GM23338 (cell line): ENCODE measurements around the gene SNAPC1. TPM values are rescaled to one million over a fixed set of nuclear protein-coding genes. Genes with fewer than 3 reads are reported as not detected.
"Not testable (repeated sequence)": the region's sequence is repeated elsewhere in the genome, so short reads cannot be mapped to it uniquely, and the experiment has no call there.

Experiments used
- ATAC-seq: fragments of 200-7000 bp; cut with Tn5 transposase; 3 replicates; pipeline ENCODE4 v1.9.1; 2020
- DNase-seq: peaks from one replicate; pipeline ENCODE4 v3.0.0-alpha.2; 2015; ENCODE audit warnings: low spot score
- H2AFZ ChIP-seq: fragments of 200-600 bp; sonication (generic); 2 replicates; pipeline ENCODE4 v1.8.0; 2016; ENCODE audit warnings: antibody characterized with exemption, mild to moderate bottlenecking, moderate library complexity
- H3F3A ChIP-seq: fragments of 200-600 bp; sonication (generic); replicated peaks from 2 replicates; pipeline ENCODE4 v1.8.0; 2017; ENCODE audit warnings: antibody characterized with exemption, mixed run types, low read depth
- H3K27ac ChIP-seq: fragments of 200-600 bp; sonication (generic); 2 replicates; pipeline ENCODE4 v1.6.1; 2016; ENCODE audit warnings: low read depth
- H3K27me3 ChIP-seq: fragments of 200-600 bp; sonication (generic); 2 replicates; pipeline ENCODE4 v1.8.0; 2016; ENCODE audit warnings: mild to moderate bottlenecking, mixed run types, moderate library complexity; ENCODE audit not compliant: insufficient read depth
- H3K36me3 ChIP-seq: fragments of 200-600 bp; sonication (generic); 2 replicates; pipeline ENCODE4 v1.8.0; 2016; ENCODE audit warnings: mild to moderate bottlenecking; ENCODE audit not compliant: insufficient read depth
- H3K4me1 ChIP-seq: fragments of 200-600 bp; sonication (generic); 2 replicates; pipeline ENCODE4 v1.8.0; 2016; ENCODE audit warnings: mild to moderate bottlenecking, moderate library complexity; ENCODE audit not compliant: insufficient read depth
- H3K4me2 ChIP-seq: fragments of 200-600 bp; sonication (generic); 2 replicates; pipeline ENCODE4 v1.7.1; 2017; ENCODE audit warnings: mixed run types
- H3K4me3 ChIP-seq: fragments of 200-600 bp; sonication (generic); 2 replicates; pipeline ENCODE4 v1.6.1; 2016; ENCODE audit warnings: mixed run types
- H3K79me2 ChIP-seq: fragments of 200-600 bp; sonication (generic); replicated peaks from 2 replicates; pipeline ENCODE4 v1.8.0; 2017; ENCODE audit warnings: mild to moderate bottlenecking; ENCODE audit not compliant: insufficient read depth
- H3K9me2 ChIP-seq: fragments of 200-600 bp; sonication (generic); 2 replicates; pipeline ENCODE4 v1.8.0; 2017; ENCODE audit not compliant: insufficient read depth
- H4K20me1 ChIP-seq: fragments of 200-600 bp; sonication (generic); replicated peaks from 2 replicates; pipeline ENCODE4 v1.8.0; 2017; ENCODE audit warnings: mild to moderate bottlenecking; ENCODE audit not compliant: insufficient read depth
- H3K27ac Mint-ChIP-seq: 2 replicates; pipeline ENCODE4 v1.8.0; 2020; ENCODE audit warnings: inconsistent platforms, mild to moderate bottlenecking, moderate library complexity, mixed read lengths
- H3K27me3 Mint-ChIP-seq: 3 replicates; pipeline ENCODE4 v1.8.0; 2022; ENCODE audit warnings: low read depth, mild to moderate bottlenecking, moderate library complexity, mixed read lengths, inconsistent platforms; ENCODE audit not compliant: insufficient read depth, poor library complexity
- H3K36me3 Mint-ChIP-seq: 3 replicates; pipeline ENCODE4 v1.8.0; 2021; ENCODE audit warnings: low read depth, mild to moderate bottlenecking, inconsistent platforms, moderate library complexity, mixed read lengths
- H3K4me1 Mint-ChIP-seq: 3 replicates; pipeline ENCODE4 v1.8.0; 2020; ENCODE audit warnings: mild to moderate bottlenecking, inconsistent platforms, mixed read lengths
- H3K4me3 Mint-ChIP-seq: 3 replicates; pipeline ENCODE4 v1.8.0; 2021; ENCODE audit warnings: moderate library complexity, mild to moderate bottlenecking, inconsistent platforms, mixed read lengths
- H3K9me3 Mint-ChIP-seq: 3 replicates; pipeline ENCODE4 v1.8.0; 2020; ENCODE audit warnings: moderate library complexity, mild to moderate bottlenecking, inconsistent platforms, mixed read lengths
- CREB1 ChIP-seq: fragments of 250-450 bp; sonication (Bioruptor Pico); IDR thresholded peaks from 2 replicates; pipeline ENCODE4 v1.5.0; 2020; ENCODE audit warnings: low read depth, mild to moderate bottlenecking, moderate library complexity
- EZH2 ChIP-seq: fragments of 200-600 bp; sonication (generic); IDR thresholded peaks from one replicate; pipeline ENCODE4 v1.8.0; 2017; ENCODE audit warnings: antibody characterized with exemption, mild to moderate bottlenecking, low read depth; ENCODE audit not compliant: unreplicated experiment
- EZH2phosphoT487 ChIP-seq: fragments of 200-600 bp; sonication (generic); IDR thresholded peaks from one replicate; pipeline ENCODE4 v1.8.1; 2018; ENCODE audit warnings: antibody characterized with exemption; ENCODE audit not compliant: unreplicated experiment
- JUNB ChIP-seq: IDR thresholded peaks from one replicate; pipeline ENCODE4 v1.6.1; 2016; ENCODE audit warnings: antibody characterized with exemption; ENCODE audit not compliant: unreplicated experiment
- NANOG ChIP-seq: IDR thresholded peaks from 2 replicates; pipeline ENCODE4 v1.6.1; 2016; ENCODE audit warnings: antibody characterized with exemption, borderline replicate concordance
- POLR2AphosphoS5 ChIP-seq: IDR thresholded peaks from 2 replicates; pipeline ENCODE4 v1.6.1; 2016; ENCODE audit warnings: antibody characterized with exemption, low read depth
- STAT1 ChIP-seq: IDR thresholded peaks from one replicate; pipeline ENCODE4 v1.6.1; 2016; ENCODE audit warnings: antibody characterized with exemption; ENCODE audit not compliant: unreplicated experiment
- ZNF114 ChIP-seq: fragments of 250-450 bp; sonication (Bioruptor Pico); IDR thresholded peaks from 2 replicates; pipeline ENCODE4 v1.5.0; 2020; ENCODE audit warnings: mild to moderate bottlenecking, moderate library complexity
- ZNF331 ChIP-seq: fragments of 250-450 bp; sonication (Bioruptor Pico); IDR thresholded peaks from 2 replicates; pipeline ENCODE4 v1.5.0; 2020; ENCODE audit warnings: low read depth, mild to moderate bottlenecking, moderate library complexity
- ZNF462 ChIP-seq: fragments of 250-450 bp; sonication (Bioruptor Pico); IDR thresholded peaks from 2 replicates; pipeline ENCODE4 v1.5.0; 2020; ENCODE audit warnings: mild to moderate bottlenecking, moderate library complexity
- polyA plus RNA-seq: library from polyadenylated mRNA; unstranded; fragments of >200 nt; fragmentation: Nextera tagmentation; extraction: Ambion mirVana; gene quantifications from 2 replicates; pipeline ENCODE4 v1.2.1, GENCODE V29; 2016
- total RNA-seq: library from RNA; depleted of rRNA; stranded (reverse); fragments of >200 nt; shearing (Covaris generic); gene quantifications from 2 replicates; pipeline ENCODE4 v1.2.3, GENCODE V29; 2014
- TF ChIP-seq, protein P1 (sequence below): IDR thresholded peaks from 2 replicates; pipeline ENCODE4 v1.6.1; 2016; ENCODE audit warnings: antibody characterized with exemption

The SNAPC1 gene
- total and polyA plus RNA-seq, 2 experiments from 2014 or later = 14.8 to 33.4 TPM

- H3K27ac Mint-ChIP-seq = no peak overlapping the region
These were observed 18.0 kb upstream of the SNAPC1 start for GRCh38 chr14:61744238-61744637.

GRCh38 chr14:61746346-61746745 is 15.9 kb upstream of the SNAPC1 start:
- H3K27ac Mint-ChIP-seq, H3K4me1 ChIP-seq, H3K9me2 ChIP-seq, H2AFZ ChIP-seq, H3K27me3 ChIP-seq, H3K27me3 Mint-ChIP-seq, H4K20me1 ChIP-seq, H3K27ac ChIP-seq, DNase-seq, H3K4me3 ChIP-seq, H3K4me3 Mint-ChIP-seq, H3K9me3 Mint-ChIP-seq, ATAC-seq, H3F3A ChIP-seq, H3K4me2 ChIP-seq: not testable (repeated sequence)
- Histone ChIP-seq H3K79me2 (peaks cover 10% of the 10 kb centered on the region; the same call in 1 of the 2 replicates), H3K36me3 (peaks cover 56% of the 10 kb centered on the region)
- Mint-ChIP-seq H3K36me3 (peaks cover 66% of the 10 kb centered on the region), H3K4me1 (peaks cover 19% of the 10 kb centered on the region)

More at GRCh38 chr14:61744238-61744637, 18.0 kb upstream of the SNAPC1 start:
- H3K27ac ChIP-seq = no peak overlapping the region
- peaks cover 6% of the 10 kb centered on the region; the same call in 2 of the 3 replicates for H3K4me1 Mint-ChIP-seq
- H3K27me3 ChIP-seq = no peaks in the 10 kb centered on the region
- no peak overlapping the region for H3K4me3 Mint-ChIP-seq
- TF ChIP-seq, protein P1, sequence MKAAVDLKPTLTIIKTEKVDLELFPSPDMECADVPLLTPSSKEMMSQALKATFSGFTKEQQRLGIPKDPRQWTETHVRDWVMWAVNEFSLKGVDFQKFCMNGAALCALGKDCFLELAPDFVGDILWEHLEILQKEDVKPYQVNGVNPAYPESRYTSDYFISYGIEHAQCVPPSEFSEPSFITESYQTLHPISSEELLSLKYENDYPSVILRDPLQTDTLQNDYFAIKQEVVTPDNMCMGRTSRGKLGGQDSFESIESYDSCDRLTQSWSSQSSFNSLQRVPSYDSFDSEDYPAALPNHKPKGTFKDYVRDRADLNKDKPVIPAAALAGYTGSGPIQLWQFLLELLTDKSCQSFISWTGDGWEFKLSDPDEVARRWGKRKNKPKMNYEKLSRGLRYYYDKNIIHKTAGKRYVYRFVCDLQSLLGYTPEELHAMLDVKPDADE = no peak
- TF ChIP-seq JUNB = no peak
- TF ChIP-seq NANOG = no peak
- TF ChIP-seq ZNF331 (CRISPR knock-in tag) = no peak
- TF ChIP-seq STAT1 = no peak
- TF ChIP-seq POLR2AphosphoS5 = no peak
- TF ChIP-seq EZH2phosphoT487 = no peak
- TF ChIP-seq CREB1 (CRISPR knock-in tag) = no peak
- no peak overlapping the region for H3K4me3 ChIP-seq
- no peak overlapping the region for H2AFZ ChIP-seq
- H3K79me2 ChIP-seq = peaks cover 10% of the 10 kb centered on the region; the same call in 1 of the 2 replicates
- DNase-seq (no peak), ATAC-seq (no peak)
- peaks cover 3% of the 10 kb centered on the region; the same call in 1 of the 2 replicates for H4K20me1 ChIP-seq
- peaks cover 5% of the 10 kb centered on the region for H3K27me3 Mint-ChIP-seq
- H3K9me2 ChIP-seq = no peaks in the 10 kb centered on the region
- no peaks in the 10 kb centered on the region for H3K9me3 Mint-ChIP-seq
- H3K36me3 ChIP-seq = peaks cover 72% of the 10 kb centered on the region
- peaks cover 1% of the 10 kb centered on the region; the same call in 1 of the 2 replicates for H3K4me1 ChIP-seq
- peaks cover 7% of the 10 kb centered on the region; the same call in 1 of the 2 replicates for H3F3A ChIP-seq
- H3K4me2 ChIP-seq = no peak overlapping the region
- H3K36me3 Mint-ChIP-seq = peaks cover 83% of the 10 kb centered on the region

DNA sequence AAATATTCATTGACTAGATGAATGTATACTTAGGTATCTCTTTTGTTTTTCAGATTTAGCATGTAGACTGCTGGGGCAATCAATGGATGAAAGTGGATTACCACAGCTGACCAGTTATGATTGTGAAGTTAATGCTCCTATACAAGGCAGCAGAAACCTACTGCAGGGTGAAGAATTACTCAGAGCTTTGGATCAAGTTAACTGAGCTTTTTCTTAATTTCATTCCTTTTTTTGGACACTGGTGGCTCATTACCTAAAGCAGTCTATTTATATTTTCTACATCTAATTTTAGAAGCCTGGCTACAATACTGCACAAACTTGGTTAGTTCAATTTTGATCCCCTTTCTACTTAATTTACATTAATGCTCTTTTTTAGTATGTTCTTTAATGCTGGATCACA is 15.3 kb upstream of the SNAPC1 start:
- Histone ChIP-seq H3K4me2 (no peak overlapping the region), H3K36me3 (peaks cover 50% of the 10 kb centered on the region), H3K4me3 (no peak overlapping the region), H3K27me3 (no peaks in the 10 kb centered on the region), H3F3A (peaks cover 7% of the 10 kb centered on the region; the same call in 1 of the 2 replicates), H4K20me1 (0 out of 2 replicates have a peak, but pooled peaks cover 3% of the 10 kb centered on the region), H3K79me2 (peaks cover 10% of the 10 kb centered on the region; the same call in 1 of the 2 replicates), H3K27ac (no peak overlapping the region), H3K4me1 (peaks cover 12% of the 10 kb centered on the region), H3K9me2 (no peaks in the 10 kb centered on the region), H2AFZ (no peak overlapping the region)
- Mint-ChIP-seq H3K36me3 (peaks cover 61% of the 10 kb centered on the region), H3K4me3 (no peak overlapping the region), H3K27ac (no peak overlapping the region; the same call in 1 of the 2 replicates), H3K27me3 (peaks cover 9% of the 10 kb centered on the region), H3K4me1 (peaks cover 23% of the 10 kb centered on the region), H3K9me3 (no peaks in the 10 kb centered on the region)
- DNase-seq (no peak), ATAC-seq (no peak)
- TF ChIP-seq ZNF114 (CRISPR knock-in tag) = no peak
- no peak for TF ChIP-seq POLR2AphosphoS5
- TF ChIP-seq EZH2 = no peak
- no peak for TF ChIP-seq NANOG
- TF ChIP-seq ZNF462 (CRISPR knock-in tag) = no peak
- no peak for TF ChIP-seq ZNF331 (CRISPR knock-in tag)
- TF ChIP-seq EZH2phosphoT487 = no peak
